Caco-2 (cell line): ENCODE data around the gene RPA1. TPM values are rescaled to one million over a fixed set of nuclear protein-coding genes. Genes with fewer than 3 reads are reported as not detected.

Source experiments
- BruUV-seq: library from RNA; stranded (reverse); fragments of 400-500 nt; replicated peaks from 2 replicates; lab custom pipeline; 2021; lab: Mats Ljungman, UMichigan
- CTCF ChIA-PET: fragments of 300-600 bp; sonication (Branson Sonifier 250); formaldehyde crosslinking; loops from one replicate; lab custom pipeline; 2022; ENCODE audit warnings: antibody characterized with exemption; lab: Charles Lee
- POLR2A ChIA-PET: fragments of 300-600 bp; sonication (Branson Sonifier 250); formaldehyde crosslinking; loops from one replicate; lab custom pipeline; 2022; ENCODE audit warnings: antibody characterized with exemption; lab: Charles Lee
- DNase-seq, 2 experiments: peaks; one replicate each; pipeline versions ENCODE4 v3.0.0 to v3.0.0-alpha.2; 2020 to 2022
- H3K27me3 ChIP-seq: replicated peaks from 2 replicates; pipeline ENCODE4 v1.6.0; 2011; ENCODE audit warnings: low read length; ENCODE audit not compliant: control insufficient read depth, insufficient read depth
- H3K36me3 ChIP-seq: 2 replicates; pipeline ENCODE4 v1.5.1; 2011; ENCODE audit warnings: low read length; ENCODE audit not compliant: control insufficient read depth, insufficient read depth
- H3K4me1 ChIP-seq: fragments of 250-450 bp; sonication (Bioruptor Pico); 2 replicates; pipeline ENCODE4 v1.5.1; 2020; ENCODE audit warnings: mild to moderate bottlenecking
- H3K4me3 ChIP-seq: 2 replicates; pipeline ENCODE4 v1.5.1; 2011; ENCODE audit warnings: low read depth, mild to moderate bottlenecking, control low read depth, low read length
- H3K9me3 ChIP-seq: fragments of 250-450 bp; sonication (Bioruptor Pico); 2 replicates; pipeline ENCODE4 v1.5.1; 2020; ENCODE audit warnings: mild to moderate bottlenecking, moderate library complexity
- H3K27ac Mint-ChIP-seq: one replicate; pipeline ENCODE4 v1.8.0; 2022; ENCODE audit warnings: mixed read lengths; ENCODE audit not compliant: unreplicated experiment
- H3K27me3 Mint-ChIP-seq: one replicate; pipeline ENCODE4 v1.8.0; 2022; ENCODE audit warnings: mixed read lengths; ENCODE audit not compliant: insufficient read depth, unreplicated experiment
- H3K36me3 Mint-ChIP-seq: one replicate; pipeline ENCODE4 v1.8.0; 2022; ENCODE audit warnings: mild to moderate bottlenecking, mixed read lengths; ENCODE audit not compliant: insufficient read depth, unreplicated experiment
- H3K4me1 Mint-ChIP-seq: one replicate; pipeline ENCODE4 v1.8.0; 2022; ENCODE audit warnings: low read depth, mixed read lengths; ENCODE audit not compliant: unreplicated experiment
- H3K4me3 Mint-ChIP-seq: one replicate; pipeline ENCODE4 v1.8.0; 2022; ENCODE audit warnings: mild to moderate bottlenecking, moderate library complexity, mixed read lengths; ENCODE audit not compliant: unreplicated experiment
- H3K9me3 Mint-ChIP-seq: one replicate; pipeline ENCODE4 v1.8.0; 2022; ENCODE audit warnings: mixed read lengths; ENCODE audit not compliant: unreplicated experiment
- intact Hi-C: fragments of 100-400 bp; cut with micrococcal nuclease; formaldehyde crosslinking; loops from one replicate; pipeline ENCODE4 v1.10.0; 2022; ENCODE audit not compliant: unreplicated experiment
- total RNA-seq: library from RNA; stranded (reverse); gene quantifications from 2 replicates; pipeline ENCODE4 v1.2.3, GENCODE V29; 2022
- TF ChIP-seq, protein P1 (sequence below), 2 experiments: fragments of 200-600 bp in 1 of 2; IDR thresholded peaks; 1 replicate in 1 of 2; 2 replicates in 1 of 2; pipeline versions ENCODE4 v1.5.1 to v1.8.0; 2011 to 2022; ENCODE audit warnings: antibody characterized with exemption in 1 of 2, control low read depth in 1 of 2, inconsistent platforms in 1 of 2, low read depth in 1 of 2, low read length in 1 of 2, mild to moderate bottlenecking in 1 of 2, moderate library complexity in 1 of 2; ENCODE audit not compliant: insufficient read depth in 1 of 2, severe bottlenecking in 1 of 2, unreplicated experiment in 1 of 2

RPA1 gene
- total RNA-seq, 1 experiment from 2014 or later, result 167 TPM

DNA sequence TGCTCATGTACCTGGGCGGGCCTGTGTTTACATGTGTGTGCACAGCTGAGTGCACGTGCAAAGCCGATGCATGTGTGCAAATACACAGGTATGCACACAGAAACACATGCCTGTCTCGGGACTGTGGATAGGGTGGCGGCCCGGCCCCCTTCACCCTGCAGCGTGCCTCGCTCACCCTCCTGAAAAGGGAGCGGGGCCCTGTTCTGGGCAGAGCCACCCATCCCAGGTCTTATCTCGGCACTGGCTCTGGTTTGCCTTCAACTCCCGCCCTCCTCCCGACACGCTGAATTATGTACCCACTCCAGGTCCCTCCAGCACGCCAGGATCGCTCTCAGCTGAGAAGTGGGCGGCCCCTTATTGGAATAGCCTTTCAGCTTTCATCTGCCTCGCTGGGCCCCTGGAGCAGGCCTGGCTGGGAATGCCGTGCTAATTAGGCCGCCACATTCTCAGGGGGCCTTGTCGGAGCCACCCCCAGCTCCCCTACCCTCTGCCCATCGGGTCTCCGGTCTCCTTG lies 117.5 kb downstream of the RPA1 start:
- TF ChIP-seq, protein P1, sequence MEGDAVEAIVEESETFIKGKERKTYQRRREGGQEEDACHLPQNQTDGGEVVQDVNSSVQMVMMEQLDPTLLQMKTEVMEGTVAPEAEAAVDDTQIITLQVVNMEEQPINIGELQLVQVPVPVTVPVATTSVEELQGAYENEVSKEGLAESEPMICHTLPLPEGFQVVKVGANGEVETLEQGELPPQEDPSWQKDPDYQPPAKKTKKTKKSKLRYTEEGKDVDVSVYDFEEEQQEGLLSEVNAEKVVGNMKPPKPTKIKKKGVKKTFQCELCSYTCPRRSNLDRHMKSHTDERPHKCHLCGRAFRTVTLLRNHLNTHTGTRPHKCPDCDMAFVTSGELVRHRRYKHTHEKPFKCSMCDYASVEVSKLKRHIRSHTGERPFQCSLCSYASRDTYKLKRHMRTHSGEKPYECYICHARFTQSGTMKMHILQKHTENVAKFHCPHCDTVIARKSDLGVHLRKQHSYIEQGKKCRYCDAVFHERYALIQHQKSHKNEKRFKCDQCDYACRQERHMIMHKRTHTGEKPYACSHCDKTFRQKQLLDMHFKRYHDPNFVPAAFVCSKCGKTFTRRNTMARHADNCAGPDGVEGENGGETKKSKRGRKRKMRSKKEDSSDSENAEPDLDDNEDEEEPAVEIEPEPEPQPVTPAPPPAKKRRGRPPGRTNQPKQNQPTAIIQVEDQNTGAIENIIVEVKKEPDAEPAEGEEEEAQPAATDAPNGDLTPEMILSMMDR (IDR thresholded peaks at IDR 0.05; ENCODE audit: insufficient read depth in 1 of 2, low read depth in 1 of 2, low read length in 1 of 2, severe bottlenecking in 1 of 2, unreplicated experiment in 1 of 2), result no peak
- H3K4me1 ChIP-seq, result peaks cover 7% of the 10 kb centered on the region; the same call in 1 of the 2 replicates
- H3K27me3 ChIP-seq, result no peaks in the 10 kb centered on the region
- no peak overlapping the region for H3K4me3 Mint-ChIP-seq
- no peak for DNase-seq
- no peaks in the 10 kb centered on the region for H3K36me3 Mint-ChIP-seq
- ChIA-PET CTCF (no interaction called here), POLR2A (no interaction called here)
- H3K27me3 Mint-ChIP-seq, result no peaks in the 10 kb centered on the region
- intact Hi-C loops, result no loop called here
- BruUV-seq, result no TSS peak
- no peaks in the 10 kb centered on the region for H3K9me3 ChIP-seq
- H3K36me3 ChIP-seq, result no peaks in the 10 kb centered on the region
- no peak overlapping the region for H3K27ac Mint-ChIP-seq
- H3K4me1 Mint-ChIP-seq, result no peaks in the 10 kb centered on the region
- no peaks in the 10 kb centered on the region for H3K9me3 Mint-ChIP-seq
- no peak overlapping the region for H3K4me3 ChIP-seq

DNA sequence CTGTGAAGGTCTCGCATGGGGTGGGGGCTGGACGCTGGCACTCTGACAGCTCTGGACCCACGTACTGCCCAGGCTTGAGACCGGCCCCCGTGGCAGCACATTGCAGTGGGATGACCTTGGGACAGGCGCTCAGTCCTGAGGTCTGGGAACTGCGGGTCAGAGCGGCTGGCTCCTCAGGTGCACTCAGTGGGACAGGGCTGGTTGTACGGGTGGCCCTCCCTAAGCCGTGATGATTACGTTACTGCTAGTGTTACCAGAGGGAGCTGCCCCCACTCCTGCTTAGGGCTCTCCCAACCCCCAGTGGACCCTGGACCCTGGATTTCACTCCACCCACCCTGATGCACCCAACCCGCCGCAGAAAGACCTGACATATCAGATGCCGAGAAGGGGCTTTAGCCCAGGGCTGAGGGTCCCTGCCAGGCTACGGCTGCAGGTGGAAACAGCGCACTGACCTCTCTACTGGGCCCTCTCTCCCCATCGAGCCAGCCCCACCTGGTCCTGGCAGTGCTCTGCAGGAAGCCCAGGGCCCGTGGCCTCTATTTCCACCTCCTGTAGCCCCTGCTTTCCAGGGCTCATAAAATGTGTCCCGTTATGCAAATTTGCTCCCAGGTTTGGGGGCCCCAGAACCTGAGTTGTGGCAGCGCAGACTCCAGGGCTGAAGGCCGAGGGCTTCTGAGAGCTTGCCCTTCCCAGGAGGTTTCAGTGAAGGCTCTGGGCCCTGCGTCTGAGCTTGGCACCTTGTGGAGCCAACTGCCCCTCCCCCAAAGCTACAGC lies 118.1 kb downstream of the RPA1 start:
- no TSS peak for BruUV-seq
- H3K36me3 Mint-ChIP-seq, result no peaks in the 10 kb centered on the region
- no peaks in the 10 kb centered on the region for H3K9me3 Mint-ChIP-seq
- ChIA-PET CTCF (no interaction called here), POLR2A (no interaction called here)
- Histone ChIP-seq H3K36me3 (no peaks in the 10 kb centered on the region), H3K27me3 (no peaks in the 10 kb centered on the region), H3K9me3 (no peaks in the 10 kb centered on the region), H3K4me1 (peaks cover 7% of the 10 kb centered on the region; the same call in 1 of the 2 replicates), H3K4me3 (no peak overlapping the region)
- H3K27me3 Mint-ChIP-seq, result no peaks in the 10 kb centered on the region
- DNase-seq, result no peak
- TF ChIP-seq, protein P1 (IDR thresholded peaks at IDR 0.05; ENCODE audit: insufficient read depth in 1 of 2, low read depth in 1 of 2, low read length in 1 of 2, severe bottlenecking in 1 of 2, unreplicated experiment in 1 of 2), result no peak
- intact Hi-C loops, result no loop called here
- H3K4me3 Mint-ChIP-seq, result no peak overlapping the region
- no peaks in the 10 kb centered on the region for H3K4me1 Mint-ChIP-seq
- H3K27ac Mint-ChIP-seq, result no peak overlapping the region

DNA sequence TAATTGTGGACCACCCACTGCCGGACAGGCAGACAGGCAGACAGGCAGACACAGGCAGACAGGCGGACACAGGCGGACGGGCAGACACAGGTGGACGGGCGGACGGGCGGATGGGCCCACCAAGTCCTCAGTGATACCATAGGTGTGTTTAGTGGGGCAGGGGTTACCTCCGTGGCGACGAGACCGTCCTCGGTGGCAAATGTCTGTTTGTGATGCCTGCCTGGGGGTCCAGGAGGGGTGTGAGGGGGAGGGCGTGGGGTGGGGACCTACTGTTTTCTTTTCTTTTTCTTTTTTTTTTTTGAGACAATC lies 118.7 kb downstream of the RPA1 start:
- BruUV-seq, result no TSS peak
- H3K27me3 ChIP-seq, result no peaks in the 10 kb centered on the region
- H3K4me1 ChIP-seq, result peaks cover 7% of the 10 kb centered on the region; the same call in 1 of the 2 replicates
- TF ChIP-seq, protein P1 (IDR thresholded peaks at IDR 0.05; ENCODE audit: insufficient read depth in 1 of 2, low read depth in 1 of 2, low read length in 1 of 2, severe bottlenecking in 1 of 2, unreplicated experiment in 1 of 2), result no peak
- Mint-ChIP-seq H3K4me1 (no peaks in the 10 kb centered on the region), H3K27ac (no peak overlapping the region), H3K36me3 (no peaks in the 10 kb centered on the region), H3K4me3 (no peak overlapping the region), H3K9me3 (no peaks in the 10 kb centered on the region), H3K27me3 (no peaks in the 10 kb centered on the region)
- POLR2A ChIA-PET, result no interaction called here
- no peak for DNase-seq
- H3K36me3 ChIP-seq, result no peaks in the 10 kb centered on the region
- no peak overlapping the region for H3K4me3 ChIP-seq
- no peaks in the 10 kb centered on the region for H3K9me3 ChIP-seq
- intact Hi-C loops, result no loop called here
- CTCF ChIA-PET, result no interaction called here

Other genes with a start within 250 kb of the RPA1 start
- gene SLC43A2, start 201.2 kb upstream of the RPA1 start, total RNA-seq, result 33.9 and 39.3 TPM in 2 replicates
- gene SCARF1, start 184.3 kb upstream of the RPA1 start, total RNA-seq, result 0.14 and 0.51 TPM in 2 replicates
- gene RILP, start 180.1 kb upstream of the RPA1 start, total RNA-seq, result 4.2 and 6.9 TPM in 2 replicates
- 398 and 430 TPM in 2 replicates for gene PRPF8, start 145.1 kb upstream of the RPA1 start, total RNA-seq
- gene TLCD2, start 119.6 kb upstream of the RPA1 start, total RNA-seq, result 10.1 and 12.0 TPM in 2 replicates
- 24.8 and 26.6 TPM in 2 replicates for gene WDR81, start 105.3 kb upstream of the RPA1 start, total RNA-seq
- 59.9 and 63.8 TPM in 2 replicates for gene SERPINF2, start 87.1 kb upstream of the RPA1 start, total RNA-seq
- gene SERPINF1, start 67.9 kb upstream of the RPA1 start, total RNA-seq, result 36.3 and 38.4 TPM in 2 replicates
- 26.2 and 32.1 TPM in 2 replicates for gene SMYD4, start 103 bp upstream of the RPA1 start, total RNA-seq
- gene RTN4RL1, start 195.3 kb downstream of the RPA1 start, total RNA-seq, result 0.54 and 0.60 TPM in 2 replicates
- gene DPH1, start 200.1 kb downstream of the RPA1 start, total RNA-seq, result 52.0 and 52.8 TPM in 2 replicates
- 33.1 and 39.3 TPM in 2 replicates for gene OVCA2, start 212.0 kb downstream of the RPA1 start, total RNA-seq
- gene HIC1, start 225.1 kb downstream of the RPA1 start, total RNA-seq, result 0.59 and 1.8 TPM in 2 replicates